Neural progenitor cell (in vitro differentiated cells): ENCODE results near the gene SLC10A7.

ENCODE experiments used
- EZH2 ChIP-seq: fragments of 200-600 bp; sonication (generic); IDR thresholded peaks from 2 replicates; pipeline ENCODE4 v1.6.1; 2017; ENCODE audit warnings: antibody characterized with exemption, mild to moderate bottlenecking, moderate library complexity
- TF ChIP-seq, protein P1 (sequence below): fragments of 200-600 bp; sonication (generic); IDR thresholded peaks from 2 replicates; pipeline ENCODE4 v1.5.1; 2017; ENCODE audit warnings: antibody characterized with exemption, mild to moderate bottlenecking

DNA sequence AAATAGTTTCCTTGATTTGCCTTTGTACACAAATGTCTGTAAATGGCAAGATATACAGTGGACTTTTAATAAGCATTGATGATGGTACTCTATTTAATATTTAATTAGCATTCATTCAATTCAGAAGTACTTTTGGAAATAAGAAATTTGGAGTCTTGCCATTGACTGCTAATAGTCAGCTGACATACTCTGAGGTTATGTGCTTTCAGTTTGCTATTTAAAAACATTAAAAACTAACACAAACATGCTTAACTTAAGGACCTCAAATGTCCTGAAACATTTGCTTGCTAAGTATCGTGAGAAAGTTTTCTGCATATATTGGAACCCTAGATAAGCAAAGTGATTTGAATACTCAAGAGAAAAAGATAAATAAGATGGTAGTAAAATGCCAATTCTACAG, 242.8 kb downstream of the SLC10A7 start:
- TF ChIP-seq, protein P1, sequence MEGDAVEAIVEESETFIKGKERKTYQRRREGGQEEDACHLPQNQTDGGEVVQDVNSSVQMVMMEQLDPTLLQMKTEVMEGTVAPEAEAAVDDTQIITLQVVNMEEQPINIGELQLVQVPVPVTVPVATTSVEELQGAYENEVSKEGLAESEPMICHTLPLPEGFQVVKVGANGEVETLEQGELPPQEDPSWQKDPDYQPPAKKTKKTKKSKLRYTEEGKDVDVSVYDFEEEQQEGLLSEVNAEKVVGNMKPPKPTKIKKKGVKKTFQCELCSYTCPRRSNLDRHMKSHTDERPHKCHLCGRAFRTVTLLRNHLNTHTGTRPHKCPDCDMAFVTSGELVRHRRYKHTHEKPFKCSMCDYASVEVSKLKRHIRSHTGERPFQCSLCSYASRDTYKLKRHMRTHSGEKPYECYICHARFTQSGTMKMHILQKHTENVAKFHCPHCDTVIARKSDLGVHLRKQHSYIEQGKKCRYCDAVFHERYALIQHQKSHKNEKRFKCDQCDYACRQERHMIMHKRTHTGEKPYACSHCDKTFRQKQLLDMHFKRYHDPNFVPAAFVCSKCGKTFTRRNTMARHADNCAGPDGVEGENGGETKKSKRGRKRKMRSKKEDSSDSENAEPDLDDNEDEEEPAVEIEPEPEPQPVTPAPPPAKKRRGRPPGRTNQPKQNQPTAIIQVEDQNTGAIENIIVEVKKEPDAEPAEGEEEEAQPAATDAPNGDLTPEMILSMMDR: no peak
- no peak for TF ChIP-seq EZH2
